ENCODE results near the gene GRXCR2.
A peak's percentile ranks its signal among the peaks of the same experiment; 100 is the strongest.
"Not testable (repeated sequence)": the region's sequence is repeated elsewhere in the genome, so short reads cannot be mapped to it uniquely, and the experiment has no call there.

Gene GRXCR2

GRCh38 chr5:145887217-145887616 lies 14.4 kb upstream of the GRXCR2 start:
- DNase-seq: no peak

GRCh38 chr5:145874765-145875164 lies 2.0 kb upstream of the GRXCR2 start:
- DNase-seq: no peak

- no peak for DNase-seq
These were observed 328 bp downstream of the GRXCR2 start for GRCh38 chr5:145872486-145872885.

- no peak for DNase-seq
These were observed 3.1 kb downstream of the GRXCR2 start for GRCh38 chr5:145869753-145870152.

GRCh38 chr5:145867806-145868205 lies 5.0 kb downstream of the GRXCR2 start:
- no peak for DNase-seq

- DNase-seq: not testable (repeated sequence)
These were observed 8.4 kb downstream of the GRXCR2 start for GRCh38 chr5:145864432-145864831.

GRCh38 chr5:145863003-145863402 lies 9.8 kb downstream of the GRXCR2 start:
- no peak for DNase-seq

GRCh38 chr5:145859897-145860296 lies 12.9 kb downstream of the GRXCR2 start:
- no peak for DNase-seq

GRCh38 chr5:145859453-145859852 lies 13.4 kb downstream of the GRXCR2 start:
- DNase-seq: no peak

- no peak for DNase-seq
These were observed 13.9 kb downstream of the GRXCR2 start for GRCh38 chr5:145858959-145859358.

GRCh38 chr5:145856285-145856818 lies 16.5 kb downstream of the GRXCR2 start:
- peak in 16 of 56 donors; percentile 1 to 17 (median 5) for DNase-seq

- no peak for DNase-seq
These were observed 17.0 kb downstream of the GRXCR2 start for GRCh38 chr5:145855763-145856267.

GRCh38 chr5:145854651-145855258 lies 18.1 kb downstream of the GRXCR2 start:
- no peak for DNase-seq

- no peak for DNase-seq
These were observed 18.9 kb downstream of the GRXCR2 start for GRCh38 chr5:145853781-145854376.

GRCh38 chr5:145852990-145853389 lies 19.8 kb downstream of the GRXCR2 start:
- DNase-seq: no peak

- DNase-seq: no peak
These were observed 24.0 kb downstream of the GRXCR2 start for GRCh38 chr5:145848854-145849253.

- no peak for DNase-seq
These were observed 25.0 kb downstream of the GRXCR2 start for GRCh38 chr5:145847499-145848497.

GRCh38 chr5:145846081-145846480 lies 26.7 kb downstream of the GRXCR2 start:
- DNase-seq: no peak

GRCh38 chr5:145841299-145841698 lies 31.5 kb downstream of the GRXCR2 start:
- no peak for DNase-seq

GRCh38 chr5:145840458-145841132 lies 32.2 kb downstream of the GRXCR2 start:
- no peak for DNase-seq

- DNase-seq: no peak
These were observed 34.5 kb downstream of the GRXCR2 start for GRCh38 chr5:145838276-145838675.
